Stimulated activated naive CD8-positive, alpha-beta T cell treated with anti-CD3 and anti-CD28 coated beads, Interleukin-15, Interleukin-2, amounts not matched to agents 100 U/mL and 50 U/mL, for 24 hours (primary cell): Measurements from ENCODE around the gene INHBC.
A peak's percentile ranks its signal among the peaks of the same experiment; 100 is the strongest.
"Not testable (repeated sequence)": the region's sequence is repeated elsewhere in the genome, so short reads cannot be mapped to it uniquely, and the experiment has no call there.

Experiments used
- ATAC-seq: fragments of 150-1000 bp; cut with Tn5 transposase; one replicate; pipeline ENCODE4 v1.10.0; 2021
- DNase-seq: peaks from one replicate; pipeline ENCODE4 v3.0.0; 2021

Gene INHBC

DNA sequence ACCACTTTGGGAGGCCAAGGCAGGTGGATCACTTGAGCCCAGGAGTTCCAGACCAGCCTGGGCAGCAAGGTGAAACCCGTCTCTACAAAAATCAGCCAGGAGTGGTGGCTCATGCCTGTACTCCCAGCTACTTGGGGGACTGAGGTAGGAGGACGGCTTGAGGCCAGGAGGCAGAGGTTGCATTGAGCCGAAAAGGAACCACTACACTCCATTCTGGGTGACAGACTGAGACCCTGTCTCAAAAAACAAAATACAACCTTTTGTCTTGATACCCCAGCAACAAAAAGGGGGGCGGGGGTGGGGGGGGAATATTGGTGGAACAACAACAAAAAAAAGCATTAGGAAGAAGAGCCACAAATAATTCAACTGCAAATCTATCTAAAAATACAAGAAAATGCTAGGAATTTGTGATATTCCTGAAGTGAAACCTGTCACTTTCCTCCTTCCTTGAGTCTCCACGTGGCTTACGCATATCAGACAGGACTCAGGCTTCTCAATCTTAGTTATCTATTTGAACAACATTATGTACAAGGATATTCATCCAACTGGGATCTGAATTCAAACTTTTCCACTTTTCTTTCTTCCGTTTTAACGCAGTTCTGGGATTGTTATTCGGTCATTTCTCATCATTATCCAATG lies 5.0 kb upstream of the INHBC start:
- DNase-seq (no peak), ATAC-seq (no peak)

DNA sequence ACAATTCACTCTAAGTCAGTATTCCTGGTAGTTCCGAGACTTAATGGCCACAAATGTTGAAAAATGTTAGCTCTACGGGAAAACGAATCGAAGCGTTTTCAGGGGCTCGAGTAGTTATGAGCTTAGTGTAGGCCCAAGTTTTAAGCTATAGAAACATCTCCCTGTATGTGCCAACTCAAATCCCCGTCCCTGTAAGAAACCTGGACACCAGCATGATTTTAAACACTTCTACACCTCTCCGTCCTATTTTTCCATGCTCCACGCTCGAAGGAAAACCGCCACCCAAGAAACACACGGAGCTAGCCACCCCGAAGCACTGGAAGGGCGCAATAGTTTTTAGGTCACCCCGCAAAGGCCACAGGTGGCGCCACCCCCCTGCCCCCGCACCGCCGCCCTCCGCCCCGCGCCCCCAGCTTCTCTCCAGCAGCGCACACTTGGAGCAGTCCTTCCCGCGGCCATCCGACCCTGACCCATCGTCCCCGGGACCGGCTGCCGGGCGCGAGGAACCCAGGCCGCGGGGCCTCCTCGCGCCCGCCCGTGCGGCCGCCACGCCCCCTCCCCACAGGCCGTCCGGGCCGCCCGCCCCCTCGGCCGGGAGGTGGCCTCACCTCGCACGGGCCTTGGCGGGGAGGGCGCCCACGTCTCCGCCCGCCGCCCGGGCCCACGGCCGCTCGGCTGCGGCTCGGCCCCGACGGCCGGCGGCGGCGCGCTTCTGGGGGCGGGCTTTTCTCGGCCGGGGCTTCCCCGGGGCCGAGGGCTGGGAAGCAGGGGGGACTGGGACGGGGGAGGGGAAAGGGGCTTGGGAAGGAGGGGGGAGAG lies 4.3 kb upstream of the INHBC start:
- ATAC-seq (peak; percentile 70), DNase-seq (no peak)

DNA sequence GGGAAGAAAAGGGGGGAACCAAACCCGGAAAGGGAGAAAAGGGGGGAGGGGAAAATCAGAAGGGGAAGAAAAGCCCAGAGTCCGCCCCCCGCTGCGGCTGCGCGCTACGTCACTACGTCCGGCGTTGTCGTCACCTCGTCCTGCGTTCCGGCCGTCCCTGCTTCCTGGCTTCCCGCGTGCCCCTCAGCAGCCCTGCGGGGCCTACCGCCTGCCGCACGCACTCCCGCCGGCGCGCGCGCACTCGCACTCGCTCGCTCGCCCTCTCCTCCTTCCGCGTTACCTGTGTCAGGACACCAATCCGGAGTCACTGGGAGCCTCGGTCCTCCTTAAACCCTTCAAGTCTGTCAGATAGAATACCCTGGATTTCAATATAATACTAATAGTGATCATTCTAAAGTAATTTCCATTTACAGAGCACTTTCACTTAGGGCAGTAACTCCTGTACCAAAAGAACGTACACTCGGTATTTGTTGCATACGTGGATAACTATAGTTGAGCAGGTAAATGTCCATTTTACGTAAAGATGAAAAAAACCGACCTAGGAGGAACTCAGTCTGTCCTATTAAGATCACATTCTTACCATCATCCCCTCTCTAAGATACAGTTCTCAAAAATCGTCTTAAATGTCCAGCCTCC lies 3.5 kb upstream of the INHBC start, which contains the start of gene R3HDM2:
Gene R3HDM2 (minus strand): TSS at position 113 of the 636 bp plus-strand sequence. CDS start 120,615 bp downstream, outside the sequence.
- peak; percentile 97 for DNase-seq
- ATAC-seq, result peak; percentile 96

DNA sequence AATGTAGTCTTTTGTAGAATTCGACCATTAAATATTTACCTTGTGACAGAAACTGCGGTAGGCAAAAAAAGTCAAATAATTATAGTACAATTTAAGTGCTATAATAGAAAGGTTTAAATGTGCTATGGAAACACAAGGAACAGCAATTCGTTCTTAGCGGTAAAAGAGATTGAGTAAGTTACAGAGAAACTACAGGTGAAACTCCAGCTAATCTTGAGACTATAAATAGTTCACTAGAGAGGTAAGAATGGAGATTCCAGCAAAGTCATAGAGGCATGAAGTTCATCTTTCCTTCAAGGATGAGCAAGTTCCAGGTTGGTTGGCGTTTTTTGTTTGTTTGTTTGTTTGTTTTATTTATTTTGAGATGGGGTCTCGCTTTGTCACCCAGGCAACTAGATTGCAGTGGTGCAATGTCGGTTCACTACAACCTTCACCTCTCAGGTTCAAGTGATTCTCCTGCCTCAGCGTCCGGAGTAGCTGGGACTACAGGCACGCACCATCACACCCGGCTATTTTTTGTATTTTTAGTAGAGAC lies 2.9 kb upstream of the INHBC start:
- no peak for ATAC-seq
- DNase-seq, result no peak

DNA sequence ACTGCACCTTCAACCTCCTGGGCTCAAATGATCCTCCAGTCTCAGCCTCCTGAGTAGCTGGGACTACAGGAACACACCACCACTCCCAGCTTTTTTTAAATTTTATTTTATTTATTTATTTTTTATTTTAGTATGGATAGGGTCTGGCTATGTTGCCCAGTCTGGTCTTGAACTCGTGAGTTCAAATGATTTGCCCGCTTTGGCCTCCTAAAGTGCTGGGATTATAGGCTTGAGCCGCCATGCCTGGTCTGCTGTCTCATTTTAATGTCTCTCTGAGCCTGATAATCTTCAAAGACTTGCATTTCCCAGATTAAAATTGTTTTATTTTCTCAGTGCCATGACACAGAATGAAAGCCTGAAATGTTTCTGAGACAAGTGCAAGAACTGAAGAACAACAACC lies 1.2 kb upstream of the INHBC start:
- ATAC-seq (no peak), DNase-seq (no peak)

DNA sequence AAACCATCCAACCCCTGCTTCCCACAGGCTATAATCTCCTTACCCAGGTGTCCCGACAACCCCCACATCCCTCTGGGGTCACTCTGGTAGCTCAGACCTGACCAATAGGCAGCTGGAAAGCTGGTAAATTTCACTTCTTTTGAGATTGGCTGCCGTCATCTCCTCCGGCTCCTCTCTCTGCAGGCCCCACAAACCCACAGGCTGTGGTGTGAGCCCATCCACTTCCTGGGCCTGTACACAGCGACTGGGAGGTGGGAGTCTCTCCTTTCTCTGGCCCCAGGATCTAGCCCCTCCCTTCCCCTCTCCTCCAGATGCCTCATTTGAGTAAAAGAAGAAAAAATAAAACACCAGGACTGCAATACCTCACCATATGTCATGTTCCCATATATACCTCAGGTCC lies 709 bp downstream of the INHBC start:
- ATAC-seq (no peak), DNase-seq (peak; percentile 34)

DNA sequence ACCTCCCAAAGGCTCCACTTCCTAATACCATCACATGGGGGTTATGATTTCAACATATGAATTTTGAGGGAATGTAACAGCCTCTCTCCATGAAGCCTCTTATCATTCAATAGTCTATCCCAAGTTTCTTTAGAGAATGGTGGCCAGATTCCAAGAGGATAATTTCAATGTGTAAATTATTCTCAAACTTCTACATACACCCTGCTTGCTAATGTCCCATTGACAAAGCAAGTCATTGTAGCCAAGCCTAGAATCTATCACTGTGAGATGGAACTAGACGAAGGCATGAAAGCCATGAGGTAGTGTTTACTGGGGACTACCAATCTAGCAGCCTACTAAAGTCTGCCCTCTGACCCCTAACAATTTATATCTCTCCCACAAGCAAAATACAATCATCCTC lies 3.8 kb downstream of the INHBC start:
- ATAC-seq, result no peak
- DNase-seq, result no peak

DNA sequence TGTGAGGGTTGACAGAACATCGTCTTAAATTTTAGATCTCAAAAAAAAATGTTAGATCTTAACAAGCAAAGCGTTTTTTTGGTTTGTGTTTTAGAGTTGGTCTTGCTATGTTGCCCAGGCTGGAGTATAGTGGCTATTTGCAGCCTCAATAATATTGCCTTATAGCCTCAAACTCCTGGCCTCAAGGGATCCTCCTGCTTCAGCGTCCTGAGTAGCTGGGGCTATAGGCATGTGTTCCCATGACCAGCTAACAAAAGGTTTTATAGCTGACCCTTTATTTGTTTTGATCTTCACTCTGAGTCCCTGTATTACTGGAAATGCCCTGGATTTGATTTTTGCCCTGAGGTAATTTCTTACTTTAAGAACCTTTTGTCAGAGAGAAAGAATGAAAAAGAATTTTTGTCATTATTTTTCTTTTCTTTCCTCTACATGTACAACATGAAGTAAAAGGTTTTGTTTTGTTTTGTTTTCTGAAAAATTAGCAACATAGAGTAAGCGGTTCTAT lies 5.2 kb downstream of the INHBC start:
- DNase-seq (no peak), ATAC-seq (no peak)

DNA sequence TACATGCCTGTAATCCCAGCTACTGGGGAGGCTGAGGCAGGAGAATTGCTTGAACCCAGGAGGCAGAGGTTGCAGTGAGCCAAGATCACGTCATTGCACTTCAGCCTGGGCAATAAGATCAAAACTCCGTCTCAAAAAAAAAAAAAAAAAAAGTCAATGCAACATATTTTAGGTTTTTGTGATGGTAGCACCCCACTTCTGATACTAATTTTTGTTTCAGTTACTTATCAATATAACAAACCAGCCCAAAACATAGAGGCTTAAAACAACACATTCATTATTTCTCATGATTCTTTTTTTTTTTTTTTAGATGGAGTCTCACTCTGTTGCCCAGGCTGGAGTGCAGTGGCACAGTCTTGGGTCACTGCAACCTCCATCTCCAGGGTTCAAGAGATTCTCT lies 6.8 kb downstream of the INHBC start:
- ATAC-seq, DNase-seq: not testable (repeated sequence)

DNA sequence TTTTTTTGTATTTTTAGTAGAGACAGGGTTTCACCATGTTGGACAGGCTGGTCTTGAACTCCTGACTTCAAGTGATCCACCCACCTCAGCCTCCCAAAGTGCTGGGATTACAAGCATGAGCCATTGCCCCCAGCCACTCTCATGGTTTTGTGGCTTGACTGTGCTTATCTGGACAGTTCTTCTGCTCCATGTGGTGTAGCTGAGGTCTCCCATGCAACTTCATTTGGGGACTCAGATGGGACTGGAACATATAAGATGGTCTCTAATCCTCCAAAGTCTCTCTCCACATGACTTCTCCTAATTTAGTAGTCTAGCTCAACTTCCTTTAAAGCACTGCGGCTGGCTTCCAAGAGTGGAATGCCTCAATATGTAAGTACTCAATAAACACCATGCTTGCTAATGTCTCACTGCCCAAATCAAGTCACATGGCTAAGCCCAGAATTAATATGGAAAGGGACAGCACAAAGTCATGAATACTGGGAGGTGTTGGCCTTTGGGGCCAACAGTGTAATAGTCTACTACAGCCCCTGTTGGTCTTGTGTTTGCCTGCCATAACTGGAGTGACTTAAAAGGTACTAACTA lies 7.4 kb downstream of the INHBC start:
- ATAC-seq (no peak), DNase-seq (no peak)

DNA sequence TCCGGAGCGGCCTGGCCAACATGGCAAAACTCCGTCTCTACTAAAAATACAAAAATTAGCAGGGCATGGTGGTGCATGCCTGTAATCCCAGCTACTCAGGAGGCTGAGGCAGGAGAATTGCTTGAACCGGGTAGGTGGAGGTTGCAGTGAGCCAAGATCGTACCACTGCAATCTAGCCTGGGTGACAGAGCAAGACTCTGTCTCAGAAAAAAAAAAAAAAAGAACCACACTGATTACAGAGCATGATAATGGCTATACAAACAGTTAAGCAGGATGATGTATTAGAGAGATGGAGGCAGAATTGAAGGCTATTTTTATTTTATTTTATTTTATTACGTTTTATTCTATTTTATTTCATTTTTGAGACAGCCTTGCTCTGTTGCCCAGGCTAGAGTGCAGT lies 9.8 kb downstream of the INHBC start:
- ATAC-seq, DNase-seq: not testable (repeated sequence)

DNA sequence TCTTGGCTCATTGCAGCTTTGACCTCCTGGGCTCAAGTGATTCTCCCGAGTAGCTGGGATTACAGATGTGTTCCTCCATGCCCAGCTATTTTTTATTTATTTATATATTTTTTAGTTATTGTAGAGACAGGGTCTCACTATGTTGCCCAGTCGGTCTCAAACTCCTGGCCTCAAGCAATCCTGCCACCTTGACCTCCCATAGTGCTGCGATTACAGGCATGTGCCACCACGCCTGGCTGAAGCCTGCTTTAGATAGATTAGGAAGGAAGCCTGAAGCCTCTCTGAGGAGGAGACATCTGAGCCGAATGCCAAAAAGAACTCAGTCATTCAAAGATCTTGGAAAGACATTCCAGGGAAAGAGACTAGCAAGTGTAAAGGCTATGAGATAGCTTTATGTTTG lies 10.2 kb downstream of the INHBC start:
- ATAC-seq (no peak), DNase-seq (no peak)

DNA sequence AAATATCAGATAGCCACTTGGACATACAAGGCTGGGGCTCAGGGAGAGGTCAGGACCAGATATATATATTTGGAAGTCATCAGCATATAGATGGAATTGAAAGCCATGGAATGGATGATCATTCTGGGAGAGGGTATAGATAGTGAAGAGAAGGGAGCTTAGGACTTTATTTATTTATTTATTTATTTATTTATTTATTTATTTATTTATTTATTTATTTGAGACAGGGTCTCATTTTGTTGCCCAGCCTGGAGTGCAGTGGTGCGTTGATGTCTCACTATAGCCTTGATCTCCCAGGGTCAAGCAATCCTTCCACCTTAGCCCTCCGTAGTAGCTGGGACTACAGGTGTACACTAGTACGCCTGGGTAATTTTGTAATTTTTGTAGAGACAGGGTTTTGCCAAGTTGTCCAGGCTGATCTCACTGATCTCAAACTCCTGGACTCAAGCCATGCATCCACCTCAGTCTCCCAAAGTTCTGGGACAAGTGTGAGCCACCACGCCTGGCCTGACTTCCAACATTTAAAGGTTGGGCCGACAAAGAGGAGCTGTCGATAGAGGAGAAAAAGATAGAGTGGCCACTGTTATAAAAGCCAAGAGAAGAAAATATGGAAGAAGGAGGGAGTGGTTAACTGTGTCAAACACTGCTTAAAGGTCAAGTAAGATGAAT lies 11.8 kb downstream of the INHBC start:
- ATAC-seq (no peak), DNase-seq (no peak)

DNA sequence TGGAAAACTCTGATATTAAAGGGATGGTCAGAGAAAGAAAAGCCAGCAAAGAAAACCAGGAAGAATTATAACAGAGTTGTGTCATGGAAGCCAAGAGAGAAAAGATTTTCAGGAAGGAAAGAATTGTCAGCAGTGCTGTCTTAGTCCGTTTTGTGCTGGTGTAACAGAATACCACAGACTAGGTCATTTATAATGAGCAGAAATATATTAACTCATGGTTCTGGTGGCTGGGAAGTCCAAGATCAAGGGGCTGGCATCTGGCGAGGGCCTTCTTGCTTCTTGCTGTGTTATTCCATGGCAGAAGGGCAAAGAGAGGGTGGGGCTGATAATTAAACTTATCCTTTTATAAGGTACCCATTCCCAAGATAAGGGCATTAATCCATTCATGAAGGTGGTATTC lies 14.1 kb downstream of the INHBC start:
- ATAC-seq (no peak), DNase-seq (no peak)

DNA sequence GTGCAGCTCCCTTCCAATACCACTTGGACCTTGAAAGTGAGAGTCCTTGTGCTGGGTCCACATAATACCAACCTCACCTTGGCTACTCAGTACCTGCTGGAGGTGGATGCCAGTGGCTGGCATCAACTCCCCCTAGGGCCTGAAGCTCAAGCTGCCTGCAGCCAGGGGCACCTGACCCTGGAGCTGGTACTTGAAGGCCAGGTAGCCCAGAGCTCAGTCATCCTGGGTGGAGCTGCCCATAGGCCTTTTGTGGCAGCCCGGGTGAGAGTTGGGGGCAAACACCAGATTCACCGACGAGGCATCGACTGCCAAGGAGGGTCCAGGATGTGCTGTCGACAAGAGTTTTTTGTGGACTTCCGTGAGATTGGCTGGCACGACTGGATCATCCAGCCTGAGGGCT lies 14.8 kb downstream of the INHBC start:
- no peak for ATAC-seq
- no peak for DNase-seq

DNA sequence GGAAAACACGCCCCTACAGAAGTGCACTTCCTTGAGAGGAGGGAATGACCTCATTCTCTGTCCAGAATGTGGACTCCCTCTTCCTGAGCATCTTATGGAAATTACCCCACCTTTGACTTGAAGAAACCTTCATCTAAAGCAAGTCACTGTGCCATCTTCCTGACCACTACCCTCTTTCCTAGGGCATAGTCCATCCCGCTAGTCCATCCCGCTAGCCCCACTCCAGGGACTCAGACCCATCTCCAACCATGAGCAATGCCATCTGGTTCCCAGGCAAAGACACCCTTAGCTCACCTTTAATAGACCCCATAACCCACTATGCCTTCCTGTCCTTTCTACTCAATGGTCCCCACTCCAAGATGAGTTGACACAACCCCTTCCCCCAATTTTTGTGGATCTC lies 15.5 kb downstream of the INHBC start:
- no peak for ATAC-seq

DNA sequence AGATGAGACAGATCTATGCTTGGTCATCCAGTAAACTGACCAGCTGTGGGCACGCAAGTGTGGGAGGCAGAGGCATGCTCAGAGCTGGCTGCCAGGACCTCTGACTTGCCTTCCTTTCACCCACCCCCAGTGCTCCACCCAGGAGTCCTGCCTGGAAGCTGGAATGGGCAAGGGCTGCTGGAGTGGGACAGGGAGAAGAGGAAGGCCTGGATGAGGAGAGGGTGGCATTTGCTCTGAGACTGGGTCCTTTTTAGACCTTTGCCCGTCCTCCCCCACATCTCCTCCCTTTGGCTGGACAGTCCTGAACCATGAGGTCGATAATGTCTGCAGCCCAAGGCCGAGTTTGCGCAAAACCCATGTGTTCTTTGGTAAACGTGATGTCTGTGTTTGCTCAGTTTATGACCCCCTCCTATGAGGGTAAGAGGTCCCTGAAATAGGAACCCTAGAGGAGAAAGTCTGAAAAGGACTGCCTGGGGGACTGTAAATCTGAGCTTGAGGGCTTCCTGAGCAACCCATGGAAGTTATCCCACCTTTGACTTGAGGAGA lies 16.7 kb downstream of the INHBC start:
- ATAC-seq (no peak), DNase-seq (no peak)

More for the DNA sequence above, 15.5 kb downstream of the INHBC start:
- DNase-seq, result no peak

DNA sequence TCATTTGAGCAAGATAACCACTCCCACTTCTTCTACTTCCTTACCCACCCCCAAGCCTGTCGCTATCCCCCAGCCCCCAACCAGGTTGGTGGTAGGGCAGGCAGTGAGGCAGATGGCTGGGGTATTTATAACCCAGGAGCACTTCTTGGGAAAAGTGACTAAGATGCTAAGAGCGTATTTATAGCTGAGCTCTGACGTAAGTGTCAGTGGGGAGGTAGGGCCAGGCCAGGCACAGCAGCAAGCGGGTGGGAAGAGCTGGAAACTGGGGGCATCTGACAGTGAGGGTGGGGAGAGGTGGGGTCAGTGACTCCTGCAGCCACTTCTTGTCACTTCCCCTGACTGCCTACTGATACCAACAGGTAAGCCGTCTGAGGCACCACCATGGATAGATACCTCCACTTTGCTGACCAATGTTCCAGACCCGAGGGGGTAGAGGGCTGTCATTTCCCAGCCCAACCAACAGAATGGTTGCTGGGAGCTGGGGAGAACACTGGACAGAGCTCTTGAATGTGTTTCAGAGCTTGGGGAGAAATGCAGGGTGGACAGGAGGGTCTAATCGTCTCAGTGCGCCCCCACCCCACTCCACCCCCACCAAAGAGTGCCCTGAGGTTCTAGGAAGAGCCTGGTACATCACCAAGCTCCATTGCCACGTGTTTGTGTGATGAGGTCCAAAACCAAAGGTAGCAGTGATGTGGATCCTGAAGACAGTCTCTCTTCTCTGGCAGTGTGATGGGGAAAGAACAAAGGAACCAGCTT lies 17.8 kb downstream of the INHBC start:
- DNase-seq (peak; percentile 46), ATAC-seq (peak; percentile 63)

DNA sequence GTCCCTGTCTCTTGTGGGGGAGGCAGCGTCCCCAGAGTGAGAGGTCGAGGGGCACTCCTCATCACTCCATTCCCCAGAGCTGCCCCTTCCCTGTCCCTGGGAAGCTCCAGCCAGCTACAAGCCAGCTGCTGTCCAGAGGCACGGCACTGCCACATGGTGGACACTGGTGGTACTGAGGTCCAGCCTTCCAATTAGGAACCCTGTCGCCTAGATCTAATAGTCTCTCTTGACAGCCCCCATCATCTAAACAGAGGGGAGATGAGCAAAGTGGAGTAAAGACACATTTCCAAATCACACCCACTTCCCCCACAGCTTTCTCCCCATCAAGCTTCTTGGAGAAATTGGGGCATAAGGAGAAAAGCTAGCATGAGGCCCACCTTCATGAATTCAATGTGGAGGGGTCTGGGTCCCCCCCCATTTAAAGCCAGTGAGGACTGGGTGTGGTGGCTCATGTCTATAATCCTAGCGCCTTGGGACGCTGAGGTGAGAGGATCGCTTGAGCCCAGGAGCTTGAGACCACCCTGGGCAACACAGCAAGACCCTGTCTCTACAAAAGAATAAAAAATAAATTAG lies 18.4 kb downstream of the INHBC start:
- DNase-seq (peak; percentile 80), ATAC-seq (no peak)

DNA sequence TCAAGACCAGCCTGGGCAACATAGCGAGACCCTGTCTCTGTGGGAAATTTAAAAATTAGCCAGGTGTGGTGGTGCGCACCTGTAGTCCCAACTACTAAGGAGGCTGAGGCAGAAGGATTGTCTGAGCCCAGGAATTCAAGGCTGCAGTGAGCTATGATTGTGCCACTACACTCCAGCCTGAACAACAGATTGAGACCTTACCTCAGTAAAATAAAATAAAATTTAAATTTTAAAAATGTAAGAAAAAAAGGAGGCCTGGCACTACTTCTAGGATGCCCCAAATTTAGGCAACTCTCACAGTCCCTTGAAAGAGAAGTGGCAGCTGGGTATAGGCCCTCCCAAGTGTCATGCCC lies 19.6 kb downstream of the INHBC start:
- ATAC-seq (no peak), DNase-seq (no peak)
